DLD1 (cell line): ENCODE measurements around the gene ZNF654.

ENCODE experiments used
- in situ Hi-C: cut with HindIII; loops from 2 replicates; pipeline ENCODE4 v1.10.0; 2017; ENCODE audit warnings: low sequenced_read_pairs

ZNF654 gene

DNA sequence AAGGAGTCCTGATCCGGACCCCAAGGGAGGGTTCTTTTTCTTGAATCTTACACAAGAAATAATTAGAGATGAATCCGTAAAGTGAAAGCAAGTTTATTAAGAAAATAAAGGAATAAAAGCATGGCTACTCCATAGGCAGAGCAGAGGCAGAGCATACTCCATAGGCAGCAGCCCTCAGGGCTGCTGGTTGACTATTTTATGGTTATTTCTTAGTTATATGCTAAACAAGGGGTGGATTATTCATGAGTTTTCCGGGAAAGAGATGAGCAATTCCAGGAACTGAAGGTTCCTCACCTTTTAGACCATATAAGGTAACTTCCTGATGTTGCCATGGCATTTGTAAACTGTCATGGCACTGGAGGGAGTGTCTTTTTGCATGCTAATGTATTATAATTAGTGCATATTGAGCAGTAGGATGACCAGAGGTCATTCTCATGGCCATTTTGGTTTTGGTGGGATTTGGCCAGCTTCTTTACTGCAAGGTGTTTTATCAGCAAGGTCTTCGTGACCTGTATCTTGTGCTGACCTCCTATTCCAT lies 132.9 kb downstream of the ZNF654 start:
- in situ Hi-C loops = no loop called here

DNA sequence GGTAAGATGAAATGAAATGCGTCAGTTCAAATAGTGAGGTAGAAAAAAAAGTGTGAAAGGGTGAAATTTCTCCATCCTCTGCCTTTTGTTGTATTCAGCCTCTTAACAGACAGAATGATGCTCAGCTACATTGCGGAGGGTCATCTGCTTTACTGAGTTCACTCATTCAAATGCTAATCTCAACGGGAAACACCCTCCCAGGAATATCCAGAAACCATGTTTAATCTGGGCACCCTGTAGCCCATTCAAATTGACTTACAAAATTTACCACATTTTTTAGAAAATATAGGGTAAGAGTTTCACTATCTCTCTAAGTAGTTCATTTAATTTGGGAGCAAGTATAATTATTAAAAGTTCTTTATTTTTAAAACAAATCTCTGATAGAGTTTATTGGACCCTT lies 133.6 kb downstream of the ZNF654 start:
- in situ Hi-C loops = no loop called here
